Mesodermal cell (in vitro differentiated cells): Measurements from ENCODE around the gene RBFOX2.

Experiments
- H3K27ac ChIP-seq: 2 replicates; pipeline ENCODE4 v1.7.0; 2013; ENCODE audit warnings: mild to moderate bottlenecking, low read depth, low read length, moderate library complexity; ENCODE audit not compliant: severe bottlenecking
- H3K36me3 ChIP-seq: 2 replicates; pipeline ENCODE4 v1.7.1; 2013; ENCODE audit warnings: mild to moderate bottlenecking, low read length, moderate library complexity; ENCODE audit not compliant: control insufficient read depth, insufficient read depth
- H3K4me1 ChIP-seq: one replicate; pipeline ENCODE4 v1.7.1; 2013; ENCODE audit warnings: mild to moderate bottlenecking, low read length; ENCODE audit not compliant: insufficient read depth, control insufficient read depth, poor library complexity, severe bottlenecking
- H3K4me3 ChIP-seq: 2 replicates; pipeline ENCODE4 v1.7.0; 2013; ENCODE audit warnings: low read length, control low read depth, mild to moderate bottlenecking; ENCODE audit not compliant: insufficient read depth, poor library complexity, severe bottlenecking; ENCODE audit errors: extremely low read depth
- H3K9me3 ChIP-seq: 2 replicates; pipeline ENCODE4 v1.7.1; 2013; ENCODE audit warnings: mild to moderate bottlenecking, low read length, moderate library complexity; ENCODE audit not compliant: control insufficient read depth
- WGBS, 2 experiments: methylation state at CpG; one replicate each; pipeline ENCODE4 v1.1.5; 2013; ENCODE audit warnings: missing lambda C conversion rate in 2 of 2; ENCODE audit not compliant: insufficient coverage in 2 of 2; 5-methylcytosine and 5-hydroxymethylcytosine counted together

Gene RBFOX2

GRCh38 chr22:35960854-35961253 is 67.8 kb downstream of the RBFOX2 start:
- Histone ChIP-seq H3K4me3 (peak overlapping the region; percentile 12), H3K27ac (peak overlapping the region; percentile 87), H3K9me3 (no peaks in the 10 kb centered on the region), H3K36me3 (no peaks in the 10 kb centered on the region), H3K4me1 (peaks cover 39% of the 10 kb centered on the region)
- WGBS, 2 experiments, result no CpG with 5 or more reads among the region's 2 CpGs

GRCh38 chr22:35959121-35959800 is 69.4 kb downstream of the RBFOX2 start:
- WGBS, 2 experiments, result 80 to 95% methylated on average over 1 to 4 of the region's 5 CpGs
- H3K4me3 ChIP-seq, result no peak overlapping the region

DNA sequence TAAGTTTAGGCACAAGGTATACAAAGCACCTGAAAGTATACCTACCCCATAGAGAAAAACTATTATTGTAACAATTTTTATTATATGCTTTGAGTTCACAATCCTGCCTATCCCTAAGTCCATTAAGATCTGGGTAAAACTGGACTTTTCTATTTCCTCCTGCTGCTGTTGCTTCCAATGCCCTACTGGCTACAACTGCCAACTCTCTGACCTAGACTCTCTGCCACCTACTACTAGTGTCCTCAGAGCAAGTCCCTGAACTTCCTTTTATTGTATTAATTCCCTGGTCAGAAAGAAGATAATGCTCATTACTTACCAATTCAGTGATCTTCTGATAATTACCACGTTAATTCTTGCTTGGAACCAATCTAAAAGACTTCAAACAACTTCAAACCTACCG is 70.3 kb downstream of the RBFOX2 start:
- H3K27ac ChIP-seq, result no peak overlapping the region
- H3K9me3 ChIP-seq, result no peaks in the 10 kb centered on the region
- H3K4me1 ChIP-seq, result peaks cover 35% of the 10 kb centered on the region
- H3K4me3 ChIP-seq, result no peak overlapping the region
- 96 to 100% methylated on average over 2 of the region's 2 CpGs for WGBS, 2 experiments
- no peaks in the 10 kb centered on the region for H3K36me3 ChIP-seq

More at GRCh38 chr22:35959121-35959800, 69.4 kb downstream of the RBFOX2 start:
- Histone ChIP-seq H3K4me1 (peaks cover 36% of the 10 kb centered on the region), H3K36me3 (no peaks in the 10 kb centered on the region), H3K9me3 (no peaks in the 10 kb centered on the region), H3K27ac (no peak overlapping the region)

- Histone ChIP-seq H3K27ac (no peak overlapping the region), H3K9me3 (no peaks in the 10 kb centered on the region), H3K4me3 (no peak overlapping the region), H3K4me1 (peaks cover 27% of the 10 kb centered on the region), H3K36me3 (no peaks in the 10 kb centered on the region)
- no CpG with 5 or more reads among the region's 1 CpG for WGBS, 2 experiments
Observed at GRCh38 chr22:35957589-35957988, 71.0 kb downstream of the RBFOX2 start.

GRCh38 chr22:35956850-35957249 is 71.8 kb downstream of the RBFOX2 start:
- Histone ChIP-seq H3K4me3 (no peak overlapping the region), H3K9me3 (no peaks in the 10 kb centered on the region), H3K27ac (no peak overlapping the region), H3K36me3 (no peaks in the 10 kb centered on the region), H3K4me1 (peaks cover 20% of the 10 kb centered on the region)
- WGBS, 2 experiments, result 83 to 100% methylated on average over 1 of the region's 3 CpGs

DNA sequence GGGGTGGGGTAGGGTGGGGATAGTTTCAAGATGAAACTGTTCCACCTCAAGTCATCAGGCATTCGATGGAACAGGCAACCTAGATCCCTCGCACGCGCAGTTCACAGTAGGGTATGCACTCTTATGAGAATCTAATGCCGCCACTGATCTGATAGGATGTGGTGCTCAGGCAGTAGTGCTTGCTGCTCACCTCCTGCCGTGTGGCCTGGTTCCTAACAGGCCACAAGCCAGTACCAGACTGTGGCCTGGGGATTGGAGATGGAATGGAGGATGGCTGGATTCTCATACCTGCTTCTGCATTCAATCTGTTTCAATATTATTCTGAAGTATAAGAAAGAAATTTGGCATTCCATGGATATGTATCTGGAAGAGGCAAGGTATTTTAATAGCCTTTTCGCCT is 73.1 kb downstream of the RBFOX2 start:
- H3K27ac ChIP-seq, result no peak overlapping the region
- 97 to 100% methylated on average over 4 of the region's 7 CpGs for WGBS, 2 experiments
- no peaks in the 10 kb centered on the region for H3K36me3 ChIP-seq
- no peaks in the 10 kb centered on the region for H3K9me3 ChIP-seq
- peaks cover 13% of the 10 kb centered on the region for H3K4me1 ChIP-seq
- H3K4me3 ChIP-seq, result no peak overlapping the region

- Histone ChIP-seq H3K27ac (no peak overlapping the region), H3K4me3 (no peak overlapping the region), H3K36me3 (no peaks in the 10 kb centered on the region), H3K4me1 (no peaks in the 10 kb centered on the region), H3K9me3 (no peaks in the 10 kb centered on the region)
Observed at GRCh38 chr22:35952576-35952975, 76.0 kb downstream of the RBFOX2 start.

GRCh38 chr22:35950262-35950661 is 78.4 kb downstream of the RBFOX2 start:
- WGBS, 2 experiments, result 60 to 100% methylated on average over 1 of the region's 2 CpGs
- Histone ChIP-seq H3K4me1 (no peaks in the 10 kb centered on the region), H3K36me3 (no peaks in the 10 kb centered on the region), H3K4me3 (no peak overlapping the region), H3K9me3 (no peaks in the 10 kb centered on the region), H3K27ac (no peak overlapping the region)

GRCh38 chr22:35949243-35949642 is 79.4 kb downstream of the RBFOX2 start:
- no peak overlapping the region for H3K4me3 ChIP-seq
- no CpG with 5 or more reads among the region's 3 CpGs for WGBS, 2 experiments
- H3K27ac ChIP-seq, result no peak overlapping the region
- H3K9me3 ChIP-seq, result no peaks in the 10 kb centered on the region
- no peaks in the 10 kb centered on the region for H3K36me3 ChIP-seq
- no peaks in the 10 kb centered on the region for H3K4me1 ChIP-seq

GRCh38 chr22:35947794-35948425 is 80.7 kb downstream of the RBFOX2 start:
- 85 to 100% methylated on average over 3 of the region's 5 CpGs for WGBS, 2 experiments
- Histone ChIP-seq H3K9me3 (no peaks in the 10 kb centered on the region), H3K36me3 (no peaks in the 10 kb centered on the region), H3K4me3 (no peak overlapping the region), H3K27ac (no peak overlapping the region), H3K4me1 (no peaks in the 10 kb centered on the region)

GRCh38 chr22:35944458-35944857 is 84.2 kb downstream of the RBFOX2 start:
- no peak overlapping the region for H3K27ac ChIP-seq
- WGBS, 2 experiments, result 100% methylated on average over 1 of the region's 6 CpGs; no CpG with 5 or more reads in 1 of the 2 experiments
- H3K4me1 ChIP-seq, result no peaks in the 10 kb centered on the region
- H3K4me3 ChIP-seq, result no peak overlapping the region
- H3K9me3 ChIP-seq, result no peaks in the 10 kb centered on the region
- no peaks in the 10 kb centered on the region for H3K36me3 ChIP-seq
